ENCODE results near the gene CDH23. TPM values are rescaled to one million over a fixed set of nuclear protein-coding genes. Genes with fewer than 3 reads are reported as not detected.

CDH23 gene
- total and polyA plus RNA-seq, 9 of the 15 experiments (the other 6 are each of a cell fraction or from before 2014, with no cell fraction given), result 0.18 to 1.2 (median 0.47) TPM

DNA sequence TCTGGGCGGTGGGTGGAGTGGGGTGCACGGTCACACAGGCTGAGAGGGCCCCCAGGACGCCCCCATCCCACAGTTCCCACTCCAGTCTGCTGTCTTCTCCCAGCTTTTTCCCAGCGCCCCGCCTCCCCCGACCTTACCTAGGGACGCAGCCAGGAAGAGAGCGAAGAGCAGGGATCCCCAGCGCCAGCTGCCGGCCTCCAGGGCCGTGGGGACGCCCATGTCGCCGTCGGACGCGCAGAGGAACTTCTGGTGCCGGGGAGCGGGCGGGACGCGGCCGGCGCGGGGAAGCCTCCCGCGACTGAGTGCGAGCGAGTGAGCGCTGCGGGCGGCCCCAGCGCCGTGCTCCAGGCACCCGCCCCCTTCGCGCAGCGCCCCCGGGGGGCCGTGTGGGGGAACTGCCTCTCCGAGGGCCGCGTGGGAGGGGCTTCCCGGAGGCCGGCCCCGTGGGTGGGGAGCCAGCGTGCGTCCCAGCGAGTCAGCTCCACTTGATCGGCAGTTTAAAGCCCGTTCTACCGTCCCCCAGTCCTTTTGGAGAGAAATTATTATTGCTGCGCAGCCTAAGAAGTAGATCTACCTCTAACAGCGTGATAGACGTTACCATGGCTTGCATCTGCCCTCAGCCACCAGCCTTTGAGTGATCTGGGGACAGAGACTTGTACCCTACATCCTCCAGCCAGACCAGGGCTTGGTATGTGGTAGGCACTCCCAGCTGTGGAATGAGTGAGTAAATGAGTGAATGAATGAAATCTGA is 376.7 kb downstream of the CDH23 start, which contains the start of gene VSIR (continued):
- TF ChIP-seq, protein P1, sequence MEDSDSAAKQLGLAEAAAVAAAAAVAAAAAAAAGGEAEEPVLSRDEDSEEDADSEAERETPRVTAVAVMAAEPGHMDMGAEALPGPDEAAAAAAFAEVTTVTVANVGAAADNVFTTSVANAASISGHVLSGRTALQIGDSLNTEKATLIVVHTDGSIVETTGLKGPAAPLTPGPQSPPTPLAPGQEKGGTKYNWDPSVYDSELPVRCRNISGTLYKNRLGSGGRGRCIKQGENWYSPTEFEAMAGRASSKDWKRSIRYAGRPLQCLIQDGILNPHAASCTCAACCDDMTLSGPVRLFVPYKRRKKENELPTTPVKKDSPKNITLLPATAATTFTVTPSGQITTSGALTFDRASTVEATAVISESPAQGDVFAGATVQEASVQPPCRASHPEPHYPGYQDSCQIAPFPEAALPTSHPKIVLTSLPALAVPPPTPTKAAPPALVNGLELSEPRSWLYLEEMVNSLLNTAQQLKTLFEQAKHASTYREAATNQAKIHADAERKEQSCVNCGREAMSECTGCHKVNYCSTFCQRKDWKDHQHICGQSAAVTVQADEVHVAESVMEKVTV (CRISPR knock-in tag; IDR thresholded peaks at IDR 0.05), result peak; percentile 75
- peak; percentile 81; the same call in 1 of the 2 replicates for TF ChIP-seq SAFB (IDR thresholded peaks at IDR 0.05; ENCODE audit: borderline replicate concordance, low read depth, low read length)
- TF ChIP-seq NRF1 (conservative IDR thresholded peaks at IDR 0.05 in 1 of 2, IDR thresholded peaks at IDR 0.05 in 1 of 2), result peak; percentile 64 to 74; a peak in 3 of 4 replicates
- no peak for TF ChIP-seq MCM2 (IDR thresholded peaks at IDR 0.05; ENCODE audit: low read depth)
- TF ChIP-seq ZNF76 (CRISPR knock-in tag; IDR thresholded peaks at IDR 0.05; ENCODE audit: borderline replicate concordance), result 0 out of 2 replicates have a peak, but pooled peaks have one; percentile 56
- peak; percentile 68; the same call in 1 of the 2 replicates for TF ChIP-seq TARDBP (IDR thresholded peaks at IDR 0.05)
- 0 out of 2 replicates have a peak, but pooled peaks have one; percentile 23 for TF ChIP-seq ARID3B (CRISPR knock-in tag; IDR thresholded peaks at IDR 0.05; ENCODE audit: borderline replicate concordance)
- peak; percentile 72 for TF ChIP-seq POLR2A (conservative IDR thresholded peaks at IDR 0.05)
- no peak for TF ChIP-seq ATF2 (CRISPR knock-in tag; IDR thresholded peaks at IDR 0.05)
- TF ChIP-seq ZBED1 (IDR thresholded peaks at IDR 0.05), result no peak
- TF ChIP-seq JUNB (CRISPR knock-in tag; conservative IDR thresholded peaks at IDR 0.05), result no peak
- peak; percentile 43 for TF ChIP-seq RBBP5 (IDR thresholded peaks at IDR 0.05; ENCODE audit: borderline replicate concordance, insufficient read depth, low read length, poor library complexity, severe bottlenecking)
- TF ChIP-seq SAP30 (IDR thresholded peaks at IDR 0.05; ENCODE audit: borderline replicate concordance, insufficient read depth, low read depth, low read length, poor library complexity, severe bottlenecking), result peak; percentile 64
- no peak for TF ChIP-seq ZBTB26 (CRISPR knock-in tag; IDR thresholded peaks at IDR 0.05)
- TF ChIP-seq KDM1A (IDR thresholded peaks at IDR 0.05), result no peak
- no peak for TF ChIP-seq ZNF77 (CRISPR knock-in tag; IDR thresholded peaks at IDR 0.05)
- peak; percentile 95 for TF ChIP-seq MTA3 (IDR thresholded peaks at IDR 0.05; ENCODE audit: borderline replicate concordance)
- TF ChIP-seq, protein P2, sequence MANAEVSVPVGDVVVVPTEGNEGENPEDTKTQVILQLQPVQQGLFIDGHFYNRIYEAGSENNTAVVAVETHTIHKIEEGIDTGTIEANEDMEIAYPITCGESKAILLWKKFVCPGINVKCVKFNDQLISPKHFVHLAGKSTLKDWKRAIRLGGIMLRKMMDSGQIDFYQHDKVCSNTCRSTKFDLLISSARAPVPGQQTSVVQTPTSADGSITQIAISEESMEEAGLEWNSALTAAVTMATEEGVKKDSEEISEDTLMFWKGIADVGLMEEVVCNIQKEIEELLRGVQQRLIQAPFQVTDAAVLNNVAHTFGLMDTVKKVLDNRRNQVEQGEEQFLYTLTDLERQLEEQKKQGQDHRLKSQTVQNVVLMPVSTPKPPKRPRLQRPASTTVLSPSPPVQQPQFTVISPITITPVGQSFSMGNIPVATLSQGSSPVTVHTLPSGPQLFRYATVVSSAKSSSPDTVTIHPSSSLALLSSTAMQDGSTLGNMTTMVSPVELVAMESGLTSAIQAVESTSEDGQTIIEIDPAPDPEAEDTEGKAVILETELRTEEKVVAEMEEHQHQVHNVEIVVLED (CRISPR knock-in tag; IDR thresholded peaks at IDR 0.05), result peak; percentile 68
- TF ChIP-seq CCAR2 (IDR thresholded peaks at IDR 0.05; ENCODE audit: low read depth, low read length), result no peak
- TF ChIP-seq FIP1L1 (IDR thresholded peaks at IDR 0.05; ENCODE audit: low read depth, low read length, poor library complexity, severe bottlenecking), result peak; percentile 92
- TF ChIP-seq TBL1XR1 (IDR thresholded peaks at IDR 0.05; ENCODE audit: low read length in 2 of 2), result peak in 1 of 2 experiments; percentile 29; a peak in 1 of 4 replicates
